Keratinocyte (primary cell): Measurements from ENCODE around the gene NAA40. TPM values are rescaled to one million over a fixed set of nuclear protein-coding genes. Genes with fewer than 3 reads are reported as not detected.

Experiments
- DNase-seq: peaks from one replicate; pipeline ENCODE4 v3.0.0-alpha.2; 2011; ENCODE audit warnings: low read depth, missing footprints, low spot score
- FAIRE-seq: peaks from 2 replicates; lab custom pipeline; 2011; peaks lifted over from hg19 to GRCh38; lab: Jason Lieb, UNC
- H2AFZ ChIP-seq: 2 replicates; pipeline ENCODE4 v1.6.0; 2012; ENCODE audit warnings: low read length, control low read depth, inconsistent platforms; ENCODE audit not compliant: control insufficient read depth
- H3K27ac ChIP-seq: 2 replicates; pipeline ENCODE4 v1.5.1; 2011; ENCODE audit warnings: low read length; ENCODE audit not compliant: control insufficient read depth, insufficient read depth
- H3K27me3 ChIP-seq: 3 replicates; pipeline ENCODE4 v1.6.0; 2011; ENCODE audit warnings: low read length; ENCODE audit not compliant: control insufficient read depth, insufficient read depth; ENCODE audit errors: extremely low read depth
- H3K36me3 ChIP-seq, 2 experiments: 2 replicates in 1 of 2; 3 replicates in 1 of 2; pipeline ENCODE4 v1.5.1; 2011; ENCODE audit warnings: low read length in 2 of 2, mild to moderate bottlenecking in 1 of 2; ENCODE audit not compliant: control insufficient read depth in 2 of 2, insufficient read depth in 2 of 2; ENCODE audit errors: extremely low read depth in 1 of 2
- H3K4me1 ChIP-seq: 3 replicates; pipeline ENCODE4 v1.5.1; 2011; ENCODE audit warnings: low read length; ENCODE audit not compliant: control insufficient read depth, insufficient read depth; ENCODE audit errors: extremely low read depth
- H3K4me2 ChIP-seq: 3 replicates; pipeline ENCODE4 v1.6.0; 2011; ENCODE audit warnings: low read depth, low read length; ENCODE audit not compliant: control insufficient read depth, insufficient read depth; ENCODE audit errors: extremely low read depth
- H3K4me3 ChIP-seq, 3 experiments: fragments of 200-600 bp in 1 of 3; sonication (generic) in 1 of 3; 2 replicates in 2 of 3; 3 replicates in 1 of 3; pipeline ENCODE4 v1.5.1; 2011 to 2016; ENCODE audit warnings: low read length in 3 of 3, mild to moderate bottlenecking in 3 of 3, control low read depth in 2 of 3, inconsistent platforms in 1 of 3, low read depth in 1 of 3, mixed read lengths in 1 of 3, mixed run types in 1 of 3, moderate library complexity in 1 of 3; ENCODE audit not compliant: control insufficient read depth in 2 of 3, insufficient read depth in 2 of 3; ENCODE audit errors: extremely low read depth in 1 of 3
- H3K79me2 ChIP-seq: 2 replicates; pipeline ENCODE4 v1.6.0; 2012; ENCODE audit warnings: low read length; ENCODE audit not compliant: control insufficient read depth, insufficient read depth
- H3K9ac ChIP-seq: 3 replicates; pipeline ENCODE4 v1.6.0; 2011; ENCODE audit warnings: low read length; ENCODE audit not compliant: control insufficient read depth, insufficient read depth; ENCODE audit errors: extremely low read depth
- H3K9me1 ChIP-seq: 3 replicates; pipeline ENCODE4 v1.6.0; 2011; ENCODE audit warnings: low read length; ENCODE audit not compliant: control insufficient read depth, insufficient read depth; ENCODE audit errors: extremely low read depth
- H3K9me3 ChIP-seq: 2 replicates; pipeline ENCODE4 v1.5.1; 2012; ENCODE audit warnings: low read depth, low read length; ENCODE audit not compliant: control insufficient read depth
- H4K20me1 ChIP-seq: 3 replicates; pipeline ENCODE4 v1.6.0; 2011; ENCODE audit warnings: low read length; ENCODE audit not compliant: control insufficient read depth, insufficient read depth; ENCODE audit errors: extremely low read depth
- EZH2 ChIP-seq: IDR thresholded peaks from one replicate; pipeline ENCODE4 v1.6.1; 2012; ENCODE audit warnings: inconsistent platforms, mild to moderate bottlenecking, low read length, moderate library complexity
- dilution Hi-C: fragments of 300-500 bp; cut with MboI; formaldehyde crosslinking; loops from one replicate; pipeline ENCODE4 v1.7.0; 2020; ENCODE audit warnings: low sequenced_read_pairs; ENCODE audit not compliant: extremely low pct_ligation_motif_present
- polyA plus RNA-seq, 5 experiments: library from polyadenylated mRNA; depleted of rRNA in 3 of 5; stranded (reverse) in 3 of 5; stranded (forward) in 1 of 5; unstranded in 1 of 5; fragments of >200 nt; gene quantifications; 1 replicate in 1 of 5; 2 replicates in 3 of 5; 3 replicates in 1 of 5; pipeline versions ENCODE4 v1.2.1 to v1.2.3, GENCODE V29; 2011 to 2012; ENCODE audit warnings: missing spikeins in 2 of 5, low read depth in 1 of 5, low replicate concordance in 1 of 5
- TF ChIP-seq, protein P1 (sequence below), 3 experiments: IDR thresholded peaks in 1 of 3; conservative IDR thresholded peaks in 1 of 3; optimal IDR thresholded peaks in 1 of 3; 2 replicates in 2 of 3; 3 replicates in 1 of 3; pipeline versions ENCODE3 to v1.5.1; 2011; ENCODE audit warnings: low read length in 3 of 3, mild to moderate bottlenecking in 3 of 3, moderate library complexity in 2 of 3, control low read depth in 1 of 3, inconsistent platforms in 1 of 3; ENCODE audit not compliant: insufficient read depth in 2 of 3; ENCODE audit errors: extremely low read depth in 1 of 3

The NAA40 gene
- polyA plus RNA-seq, 1 donor (not counting 4 experiments of a cell fraction or from before 2014, with no cell fraction given) = 13.5 TPM

DNA sequence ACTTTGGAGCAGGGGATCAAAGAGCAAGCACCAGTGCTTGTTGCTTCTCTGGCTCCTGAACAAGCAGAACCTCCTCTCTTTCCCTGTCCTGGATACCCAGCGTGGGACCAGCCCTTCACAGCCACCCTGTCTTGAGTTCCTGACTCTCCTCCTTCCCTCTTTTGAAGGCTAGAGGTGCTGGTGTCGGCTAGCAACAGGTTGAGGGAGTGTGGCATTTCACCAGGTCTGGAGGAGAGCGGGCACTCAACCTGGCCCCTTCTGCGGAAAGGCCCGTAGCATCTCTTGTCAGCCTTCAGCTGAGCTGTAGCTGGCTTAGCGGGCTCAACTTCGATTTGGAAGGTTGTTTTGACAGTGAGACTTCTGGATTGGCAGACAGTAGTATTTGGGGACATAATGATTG lies 48.4 kb upstream of the NAA40 start:
- peaks cover 32% of the 10 kb centered on the region for H3K4me1 ChIP-seq
- peak overlapping the region; percentile 39 for H3K4me2 ChIP-seq
- TF ChIP-seq, protein P1, sequence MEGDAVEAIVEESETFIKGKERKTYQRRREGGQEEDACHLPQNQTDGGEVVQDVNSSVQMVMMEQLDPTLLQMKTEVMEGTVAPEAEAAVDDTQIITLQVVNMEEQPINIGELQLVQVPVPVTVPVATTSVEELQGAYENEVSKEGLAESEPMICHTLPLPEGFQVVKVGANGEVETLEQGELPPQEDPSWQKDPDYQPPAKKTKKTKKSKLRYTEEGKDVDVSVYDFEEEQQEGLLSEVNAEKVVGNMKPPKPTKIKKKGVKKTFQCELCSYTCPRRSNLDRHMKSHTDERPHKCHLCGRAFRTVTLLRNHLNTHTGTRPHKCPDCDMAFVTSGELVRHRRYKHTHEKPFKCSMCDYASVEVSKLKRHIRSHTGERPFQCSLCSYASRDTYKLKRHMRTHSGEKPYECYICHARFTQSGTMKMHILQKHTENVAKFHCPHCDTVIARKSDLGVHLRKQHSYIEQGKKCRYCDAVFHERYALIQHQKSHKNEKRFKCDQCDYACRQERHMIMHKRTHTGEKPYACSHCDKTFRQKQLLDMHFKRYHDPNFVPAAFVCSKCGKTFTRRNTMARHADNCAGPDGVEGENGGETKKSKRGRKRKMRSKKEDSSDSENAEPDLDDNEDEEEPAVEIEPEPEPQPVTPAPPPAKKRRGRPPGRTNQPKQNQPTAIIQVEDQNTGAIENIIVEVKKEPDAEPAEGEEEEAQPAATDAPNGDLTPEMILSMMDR (optimal IDR thresholded peaks at IDR 0.05 in 1 of 3, IDR thresholded peaks at IDR 0.05 in 1 of 3, conservative IDR thresholded peaks at IDR 0.05 in 1 of 3; ENCODE audit: extremely low read depth in 1 of 3, insufficient read depth in 2 of 3, low read length in 3 of 3) = no peak
- no peak for TF ChIP-seq EZH2
- dilution Hi-C loops = no loop called here
- H3K9me1 ChIP-seq = no peaks in the 10 kb centered on the region
- H3K36me3 ChIP-seq = peaks cover 9 to 14% of the 10 kb centered on the region in 2 experiments
- H3K4me3 ChIP-seq = no peak overlapping the region
- H3K27ac ChIP-seq = no peak overlapping the region
- no peak for FAIRE-seq
- DNase-seq = no peak
- no peaks in the 10 kb centered on the region for H3K9me3 ChIP-seq
- peaks cover 68% of the 10 kb centered on the region for H3K79me2 ChIP-seq
- H2AFZ ChIP-seq = no peak overlapping the region
- peaks cover 8% of the 10 kb centered on the region for H4K20me1 ChIP-seq
- no peak overlapping the region for H3K9ac ChIP-seq
- H3K27me3 ChIP-seq = no peaks in the 10 kb centered on the region

DNA sequence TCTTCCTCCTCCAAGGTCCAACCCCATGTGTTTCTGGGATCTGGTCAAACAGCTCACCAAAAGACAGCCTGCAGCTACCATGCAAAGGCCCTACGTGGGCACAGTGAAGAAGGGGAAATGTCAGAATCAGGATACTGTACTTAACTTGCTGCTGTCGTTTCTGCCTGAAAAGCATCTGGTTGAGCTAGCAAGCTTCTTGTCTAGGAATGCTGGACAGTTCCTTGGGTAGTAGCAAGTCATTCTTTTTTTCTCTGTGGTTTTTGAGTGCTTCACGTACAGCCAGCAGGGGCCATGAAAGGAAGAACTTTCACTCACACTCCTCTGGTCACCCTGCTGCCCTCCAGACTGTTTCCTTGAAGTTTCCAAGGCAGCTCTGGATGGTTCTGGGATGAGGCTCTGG lies 46.6 kb upstream of the NAA40 start:
- H3K4me2 ChIP-seq = no peak overlapping the region
- FAIRE-seq (no peak), DNase-seq (no peak)
- H3K9me1 ChIP-seq = no peaks in the 10 kb centered on the region
- no peak overlapping the region for H3K9ac ChIP-seq
- dilution Hi-C loops = no loop called here
- TF ChIP-seq, protein P1 (optimal IDR thresholded peaks at IDR 0.05 in 1 of 3, IDR thresholded peaks at IDR 0.05 in 1 of 3, conservative IDR thresholded peaks at IDR 0.05 in 1 of 3; ENCODE audit: extremely low read depth in 1 of 3, insufficient read depth in 2 of 3, low read length in 3 of 3) = no peak
- TF ChIP-seq EZH2 = no peak
- no peak overlapping the region for H2AFZ ChIP-seq
- peaks cover 64% of the 10 kb centered on the region for H3K79me2 ChIP-seq
- no peak overlapping the region for H3K27ac ChIP-seq
- H3K4me1 ChIP-seq = peaks cover 32% of the 10 kb centered on the region
- no peaks in the 10 kb centered on the region for H3K27me3 ChIP-seq
- H4K20me1 ChIP-seq = peaks cover 8% of the 10 kb centered on the region
- H3K4me3 ChIP-seq = no peak overlapping the region
- no peaks in the 10 kb centered on the region for H3K9me3 ChIP-seq
- H3K36me3 ChIP-seq = peaks cover 9 to 28% of the 10 kb centered on the region in 2 experiments
